Activated effector memory CD4-positive, alpha-beta T cell treated with anti-CD3 and anti-CD28 coated beads, Interleukin-2, amount 50 U/mL, for 16 hours (primary cell): ENCODE measurements around the gene TMEM244.
"Not testable (repeated sequence)": the region's sequence is repeated elsewhere in the genome, so short reads cannot be mapped to it uniquely, and the experiment has no call there.

Source experiments
- DNase-seq: peaks from one replicate; pipeline ENCODE4 v3.0.0-alpha.2; 2020

The TMEM244 gene

GRCh38 chr6:129866256-129866655 is 5.1 kb upstream of the TMEM244 start:
- DNase-seq, result no peak

GRCh38 chr6:129865013-129865412 is 3.9 kb upstream of the TMEM244 start:
- DNase-seq, result no peak

GRCh38 chr6:129863664-129864063 is 2.5 kb upstream of the TMEM244 start:
- DNase-seq, result no peak

DNA sequence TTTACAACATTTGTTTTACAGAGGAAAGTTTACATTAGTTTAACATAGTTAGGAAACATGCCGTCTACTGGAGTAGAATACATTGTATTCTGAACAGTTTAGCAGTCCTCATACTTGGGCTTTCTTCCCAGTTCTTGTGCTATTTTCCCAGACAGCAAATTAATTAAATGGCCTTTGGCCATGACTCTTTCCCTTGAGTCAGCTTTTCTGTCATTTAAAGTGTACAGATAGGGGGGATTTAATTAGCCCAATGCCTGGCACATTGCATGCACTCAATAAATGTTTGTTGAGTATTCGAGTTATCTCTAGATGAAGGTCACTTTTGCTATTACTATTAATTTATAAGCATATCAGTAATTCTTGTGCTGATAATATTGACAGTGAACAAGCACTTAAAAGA is 1.6 kb downstream of the TMEM244 start:
- no peak for DNase-seq

DNA sequence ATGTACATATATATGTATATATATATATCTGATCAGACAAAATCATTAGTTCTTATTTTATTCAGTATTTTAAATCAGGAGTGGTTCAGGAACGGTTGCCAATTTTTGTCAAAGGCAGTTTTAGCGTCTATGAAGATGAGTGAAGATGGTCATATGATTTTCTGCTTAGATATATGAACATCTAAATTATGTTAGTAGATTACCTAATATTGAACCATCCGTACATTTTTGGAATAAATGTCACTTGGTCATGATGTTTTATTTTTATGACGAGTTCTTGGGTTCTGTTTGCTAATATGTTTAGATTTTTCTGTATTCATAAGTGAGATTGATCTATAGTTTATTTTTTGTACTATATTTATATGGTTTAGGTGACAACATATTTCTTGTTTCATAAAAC is 3.3 kb downstream of the TMEM244 start:
- no peak for DNase-seq

- no peak for DNase-seq
These were observed 7.0 kb downstream of the TMEM244 start for GRCh38 chr6:129853996-129854711.

- no peak for DNase-seq
These were observed 8.8 kb downstream of the TMEM244 start for GRCh38 chr6:129852257-129852858.

GRCh38 chr6:129849456-129849855 is 11.7 kb downstream of the TMEM244 start:
- DNase-seq, result no peak

DNA sequence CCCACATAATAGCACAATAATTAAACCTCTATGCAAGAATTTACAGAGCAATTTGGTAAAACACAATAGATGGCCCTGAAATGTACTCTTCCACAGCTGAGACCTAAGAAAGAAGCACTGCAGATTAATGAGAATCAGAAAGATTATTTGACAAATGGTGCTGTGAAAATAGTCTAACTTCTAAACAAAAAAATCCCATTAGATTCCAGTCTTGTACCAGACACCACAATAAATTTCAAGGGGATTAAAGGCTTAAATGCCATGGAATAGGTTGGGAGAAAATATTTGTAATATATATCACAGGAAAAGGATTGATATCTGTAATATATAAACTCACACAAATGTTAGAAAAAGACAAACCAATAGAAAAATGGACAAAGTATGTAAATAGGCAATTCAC is 14.4 kb downstream of the TMEM244 start:
- no peak for DNase-seq

DNA sequence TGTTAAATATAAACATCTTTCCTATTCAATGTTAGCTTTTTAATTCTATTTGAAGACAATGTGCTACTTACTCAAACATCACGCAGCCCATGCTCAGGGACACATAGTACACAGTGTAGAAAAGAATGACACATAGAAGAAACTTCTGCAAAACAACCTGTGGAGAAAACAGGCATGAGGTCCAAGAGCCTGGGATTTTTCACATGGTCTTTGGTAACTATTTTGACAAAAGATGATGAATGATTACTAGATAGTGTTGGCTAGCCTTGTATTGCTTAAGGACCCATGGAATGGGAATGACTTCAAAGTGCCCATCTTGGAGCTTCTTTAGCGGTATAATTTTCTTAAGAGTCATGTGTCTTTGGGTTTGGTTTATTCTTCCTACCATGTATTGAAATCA is 15.4 kb downstream of the TMEM244 start:
- DNase-seq, result no peak

- DNase-seq, result no peak
These were observed 16.8 kb downstream of the TMEM244 start for GRCh38 chr6:129844118-129844891.

- no peak for DNase-seq
These were observed 17.5 kb downstream of the TMEM244 start for GRCh38 chr6:129843573-129843972.

DNA sequence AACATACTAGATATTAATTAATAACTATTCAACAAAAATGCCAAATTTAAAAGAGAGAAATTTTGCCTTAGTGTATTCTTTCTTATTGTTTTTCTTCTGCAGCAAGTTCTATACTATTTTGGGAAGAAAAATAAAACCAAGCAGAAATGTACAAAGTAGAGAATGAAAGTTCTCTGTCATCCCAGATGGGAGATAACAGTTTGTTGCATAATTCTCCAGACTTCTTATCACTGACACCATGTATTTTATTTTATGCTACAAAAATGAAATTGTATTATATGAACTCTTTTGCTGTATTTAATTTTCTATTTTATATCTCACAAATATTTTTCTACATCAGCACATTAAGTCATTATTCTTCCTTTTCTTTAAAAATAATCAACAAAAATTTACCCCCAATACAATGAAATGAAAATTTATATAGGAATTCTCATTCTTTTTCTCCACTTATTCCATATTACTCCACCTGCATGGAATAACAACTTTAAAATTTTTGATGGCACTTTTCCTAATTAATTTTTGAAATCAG is 18.2 kb downstream of the TMEM244 start:
- no peak for DNase-seq

- DNase-seq, result no peak
These were observed 19.0 kb downstream of the TMEM244 start for GRCh38 chr6:129842137-129842536.

DNA sequence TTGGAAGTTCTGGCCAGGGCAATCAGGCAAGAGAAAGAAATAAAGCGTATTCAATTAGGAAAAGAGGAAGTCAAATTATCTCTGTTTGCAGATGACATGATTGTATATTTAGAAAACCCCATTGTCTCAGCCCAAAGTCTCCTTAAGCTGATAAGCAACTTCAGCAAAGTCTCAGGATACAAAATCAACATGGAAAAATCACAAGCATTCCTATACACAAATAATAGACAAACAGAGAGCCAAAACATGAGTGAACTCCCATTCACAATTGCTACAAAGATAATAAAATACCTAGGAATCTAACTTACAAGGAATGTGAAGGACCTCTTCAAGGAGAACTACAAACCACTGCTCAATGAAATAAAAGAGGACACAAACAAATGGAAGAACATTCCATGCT is 21.6 kb downstream of the TMEM244 start:
- DNase-seq, result not testable (repeated sequence)

- DNase-seq, result no peak
These were observed 25.4 kb downstream of the TMEM244 start for GRCh38 chr6:129835691-129836090.

GRCh38 chr6:129832299-129832698 is 28.8 kb downstream of the TMEM244 start:
- DNase-seq, result no peak

DNA sequence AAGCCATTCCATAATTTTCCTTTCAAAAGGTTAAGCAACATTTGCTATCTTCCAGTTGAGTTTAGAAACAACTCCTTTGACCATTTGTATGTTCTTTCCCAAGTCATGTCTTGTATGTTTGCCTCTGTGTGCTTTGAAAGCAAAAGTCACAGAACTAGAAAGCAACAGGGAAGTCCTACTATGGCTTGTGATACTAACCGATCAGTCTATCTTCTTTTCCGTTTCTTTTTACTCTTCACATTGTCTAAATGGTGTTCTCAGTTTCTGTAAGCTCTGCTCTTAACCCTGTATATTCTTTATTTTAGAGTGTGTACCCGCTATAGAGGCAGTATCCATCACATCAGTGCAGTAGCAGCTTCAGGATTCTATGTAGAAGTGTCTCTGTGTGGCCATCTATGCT is 32.9 kb downstream of the TMEM244 start:
- DNase-seq, result no peak

DNA sequence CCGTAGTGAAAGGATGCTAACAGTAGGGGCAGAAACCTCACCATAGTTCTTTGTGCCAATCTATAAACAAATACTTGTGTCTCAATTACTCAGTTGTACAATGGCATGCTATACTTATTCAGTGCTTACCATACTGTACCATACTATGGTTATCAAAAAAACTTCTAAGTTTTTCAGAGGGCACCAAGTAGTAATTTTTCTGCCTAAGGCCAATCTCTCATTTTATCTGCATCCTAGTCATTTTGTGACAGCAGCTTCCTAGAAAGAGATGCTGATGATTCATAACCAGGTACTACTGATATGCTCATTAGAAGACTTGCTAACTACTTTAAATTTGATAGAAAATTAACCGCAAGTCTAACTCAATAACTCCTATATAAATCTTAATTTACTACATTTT is 42.9 kb downstream of the TMEM244 start:
- DNase-seq, result no peak

DNA sequence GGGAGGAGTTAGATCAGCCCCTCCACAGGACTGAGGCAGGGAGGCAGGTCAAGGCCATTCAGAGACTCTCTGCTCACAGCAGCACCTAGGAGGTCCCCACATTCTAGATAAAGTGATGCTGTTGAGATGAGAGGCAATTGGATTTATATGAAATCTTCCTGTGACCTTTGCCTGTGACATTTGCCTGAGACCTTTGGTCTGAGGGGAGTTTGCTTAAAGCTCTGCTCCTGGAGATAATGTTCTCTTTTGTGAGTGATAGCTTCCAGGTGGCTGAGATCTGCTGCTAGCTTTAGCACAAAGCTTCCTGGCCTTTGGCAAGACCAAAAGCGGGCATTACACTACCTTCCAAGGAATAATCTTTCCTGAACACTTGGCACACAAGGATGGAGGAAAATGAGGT is 43.3 kb downstream of the TMEM244 start:
- no peak for DNase-seq

- DNase-seq, result no peak
These were observed 43.8 kb downstream of the TMEM244 start for GRCh38 chr6:129817332-129817731.

DNA sequence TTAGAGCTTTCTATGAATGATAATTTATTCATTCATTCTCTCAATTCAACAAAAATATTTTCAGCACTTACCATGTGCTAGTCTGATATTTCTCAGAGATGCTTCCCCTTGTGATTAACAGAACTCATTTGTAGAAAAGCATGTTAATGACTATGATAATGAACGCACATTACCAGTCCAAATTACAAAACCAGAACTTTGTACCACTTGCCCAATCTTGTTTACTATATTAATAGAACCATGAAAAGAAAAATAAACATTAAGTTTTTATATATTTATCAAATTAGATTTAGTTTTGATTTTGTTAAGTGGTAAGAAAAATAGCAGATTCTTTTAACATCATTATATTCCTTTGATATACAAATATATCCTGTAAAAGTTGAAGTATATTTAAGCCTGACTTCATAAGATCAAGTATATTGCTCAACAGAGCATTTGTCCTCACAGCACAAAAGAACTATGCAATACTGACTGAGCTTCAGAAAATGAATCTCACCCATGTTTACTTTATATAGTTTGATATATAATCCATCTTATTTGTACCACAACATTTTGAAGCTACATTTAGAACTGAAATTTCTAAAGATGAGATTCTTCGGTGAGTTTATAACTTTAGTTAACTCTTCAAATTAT is 48.9 kb downstream of the TMEM244 start:
- DNase-seq, result no peak

GRCh38 chr6:129807141-129807540 is 54.0 kb downstream of the TMEM244 start:
- DNase-seq, result not testable (repeated sequence)
